IMR-90 (cell line): ENCODE measurements around the gene RASGRF1. TPM values are rescaled to one million over a fixed set of nuclear protein-coding genes. Genes with fewer than 3 reads are reported as not detected.

Experiments used
- ATAC-seq: fragments of 200-7000 bp; cut with Tn5 transposase; 2 replicates; pipeline ENCODE4 v1.9.1; 2020; ENCODE audit warnings: low read depth, mild to moderate bottlenecking, moderate library complexity
- BruUV-seq: library from RNA; stranded (reverse); fragments of 400-500 nt; replicated peaks from 2 replicates; lab custom pipeline; 2021; lab: Mats Ljungman, UMichigan
- CTCF ChIA-PET: fragments of 300-600 bp; formaldehyde crosslinking; extraction: SDS; loops from one replicate; lab custom pipeline; 2021; ENCODE audit warnings: antibody characterized with exemption; lab: Yijun Ruan, JAX
- POLR2A ChIA-PET: fragments of 300-600 bp; sonication (Branson Sonifier 250); formaldehyde crosslinking; loops from one replicate; lab custom pipeline; 2022; ENCODE audit warnings: antibody characterized with exemption; ENCODE audit not compliant: unreplicated experiment; lab: Charles Lee
- DNase-seq: peaks from one replicate; pipeline ENCODE4 v3.0.0; 2013
- H2AFZ ChIP-seq: replicated peaks from 2 replicates; pipeline ENCODE3; 2013; ENCODE audit warnings: low read length, mild to moderate bottlenecking; ENCODE audit not compliant: poor library complexity
- H2AK5ac ChIP-seq: 2 replicates; pipeline ENCODE4 v1.6.1; 2013; ENCODE audit warnings: low read depth, low read length, inconsistent platforms
- H2AK9ac ChIP-seq: replicated peaks from 2 replicates; pipeline ENCODE3; 2013; ENCODE audit warnings: mild to moderate bottlenecking, low read depth, low read length, moderate library complexity; ENCODE audit not compliant: poor library complexity
- H2BK120ac ChIP-seq: 2 replicates; pipeline ENCODE4 v1.6.1; 2013; ENCODE audit warnings: low read depth, low read length, inconsistent platforms
- H2BK15ac ChIP-seq: 3 replicates; pipeline ENCODE4 v1.6.1; 2013; ENCODE audit warnings: low read depth, low read length, inconsistent platforms
- H2BK20ac ChIP-seq: 2 replicates; pipeline ENCODE4 v1.6.1; 2013; ENCODE audit warnings: low read depth, mild to moderate bottlenecking, inconsistent platforms, low read length, moderate library complexity
- H2BK5ac ChIP-seq: 2 replicates; pipeline ENCODE4 v1.6.1; 2013; ENCODE audit warnings: mild to moderate bottlenecking, low read depth, low read length, inconsistent platforms; ENCODE audit not compliant: poor library complexity, severe bottlenecking
- H3K14ac ChIP-seq: replicated peaks from 2 replicates; pipeline ENCODE4 v1.6.1; 2013; ENCODE audit warnings: low read depth, low read length, inconsistent platforms
- H3K18ac ChIP-seq: 2 replicates; pipeline ENCODE4 v1.6.1; 2013; ENCODE audit warnings: low read depth, low read length, control low read depth
- H3K23ac ChIP-seq: 2 replicates; pipeline ENCODE4 v1.6.1; 2013; ENCODE audit warnings: low read depth, low read length, inconsistent platforms
- H3K27ac ChIP-seq: 2 replicates; pipeline ENCODE4 v1.5.1; 2013; ENCODE audit warnings: mild to moderate bottlenecking, control low read depth, low read length; ENCODE audit not compliant: insufficient read depth
- H3K27me3 ChIP-seq: 2 replicates; pipeline ENCODE4 v1.6.1; 2013; ENCODE audit warnings: low read length; ENCODE audit not compliant: control insufficient read depth, insufficient read depth
- H3K36me3 ChIP-seq: 2 replicates; pipeline ENCODE4 v1.6.1; 2013; ENCODE audit warnings: low read length, mixed read lengths; ENCODE audit not compliant: control insufficient read depth, insufficient read depth
- H3K4ac ChIP-seq: 2 replicates; pipeline ENCODE4 v1.6.1; 2013; ENCODE audit warnings: low read depth, low read length, inconsistent platforms
- H3K4me1 ChIP-seq: 2 replicates; pipeline ENCODE4 v1.6.1; 2013; ENCODE audit warnings: low read length, mixed read lengths; ENCODE audit not compliant: control insufficient read depth, insufficient read depth
- H3K4me2 ChIP-seq: 2 replicates; pipeline ENCODE4 v1.6.1; 2013; ENCODE audit warnings: low read depth, mild to moderate bottlenecking, control low read depth, low read length, moderate library complexity
- H3K4me3 ChIP-seq: 2 replicates; pipeline ENCODE4 v1.5.1; 2013; ENCODE audit warnings: low read depth, mild to moderate bottlenecking, control low read depth, low read length, moderate library complexity; ENCODE audit not compliant: insufficient read depth
- H3K56ac ChIP-seq: 2 replicates; pipeline ENCODE4 v1.6.1; 2013; ENCODE audit warnings: low read length, inconsistent platforms; ENCODE audit not compliant: insufficient read depth; ENCODE audit errors: extremely low read depth
- H3K79me1 ChIP-seq, 2 experiments: 2 replicates each; pipeline ENCODE4 v1.6.1; 2013; ENCODE audit warnings: low read length in 2 of 2, inconsistent platforms in 1 of 2, low read depth in 1 of 2
- H3K9ac ChIP-seq: 2 replicates; pipeline ENCODE4 v1.6.1; 2013; ENCODE audit warnings: low read depth, low read length, control low read depth
- H3K9me1 ChIP-seq: 2 replicates; pipeline ENCODE4 v1.6.1; 2013; ENCODE audit warnings: low read length, inconsistent platforms; ENCODE audit not compliant: insufficient read depth
- H3K9me3 ChIP-seq: 2 replicates; pipeline ENCODE4 v1.6.1; 2013; ENCODE audit warnings: low read length; ENCODE audit not compliant: control insufficient read depth, insufficient read depth
- H4K20me1 ChIP-seq: 2 replicates; pipeline ENCODE4 v1.6.1; 2013; ENCODE audit warnings: low read length, inconsistent platforms; ENCODE audit not compliant: insufficient read depth
- H4K5ac ChIP-seq: 2 replicates; pipeline ENCODE4 v1.6.1; 2013; ENCODE audit warnings: mild to moderate bottlenecking, low read depth, low read length, control low read depth
- H4K8ac ChIP-seq, 2 experiments: 2 replicates each; pipeline ENCODE4 v1.6.1; 2013; ENCODE audit warnings: low read depth in 2 of 2, low read length in 2 of 2, control low read depth in 1 of 2, inconsistent platforms in 1 of 2
- H4K91ac ChIP-seq: 2 replicates; pipeline ENCODE4 v1.6.1; 2013; ENCODE audit warnings: low read depth, low read length, inconsistent platforms; ENCODE audit not compliant: insufficient read depth
- BHLHE40 ChIP-seq: fragments of 150-350 bp; IDR thresholded peaks from 2 replicates; pipeline ENCODE4 v1.6.1; 2016; ENCODE audit warnings: mild to moderate bottlenecking, low read depth, low read length
- CTCF ChIP-seq: conservative IDR thresholded peaks from 2 replicates; pipeline ENCODE4 v1.5.1; 2012; ENCODE audit warnings: mild to moderate bottlenecking, low read depth, low read length, improper control_type of control experiment
- FOS ChIP-seq: fragments of 150-350 bp; IDR thresholded peaks from 2 replicates; pipeline ENCODE4 v1.6.1; 2016; ENCODE audit warnings: low read depth, low read length
- MAFK ChIP-seq: IDR thresholded peaks from 2 replicates; pipeline ENCODE4 v1.6.1; 2012; ENCODE audit warnings: low read depth, low read length, improper control_type of control experiment
- MAZ ChIP-seq: IDR thresholded peaks from 2 replicates; pipeline ENCODE4 v1.6.1; 2012; ENCODE audit warnings: low read depth, mild to moderate bottlenecking, low read length, improper control_type of control experiment, moderate library complexity, borderline replicate concordance
- MXI1 ChIP-seq: IDR thresholded peaks from 2 replicates; pipeline ENCODE4 v1.6.1; 2012; ENCODE audit warnings: low read depth, mild to moderate bottlenecking, low read length, moderate library complexity, borderline replicate concordance
- NFE2L2 ChIP-seq: fragments of 150-350 bp; IDR thresholded peaks from 2 replicates; pipeline ENCODE4 v1.6.1; 2016; ENCODE audit warnings: low read depth, mild to moderate bottlenecking, low read length
- POLR2A ChIP-seq: IDR thresholded peaks from 2 replicates; pipeline ENCODE4 v1.6.1; 2012; ENCODE audit warnings: mild to moderate bottlenecking, low read depth, low read length
- RAD21 ChIP-seq: IDR thresholded peaks from 2 replicates; pipeline ENCODE4 v1.6.1; 2012; ENCODE audit warnings: low read length, improper control_type of control experiment
- RCOR1 ChIP-seq: IDR thresholded peaks from 2 replicates; pipeline ENCODE4 v1.6.1; 2012; ENCODE audit warnings: mild to moderate bottlenecking, low read length, improper control_type of control experiment; ENCODE audit not compliant: insufficient replicate concordance
- RFX5 ChIP-seq: IDR thresholded peaks from 2 replicates; pipeline ENCODE4 v1.8.0; 2012; ENCODE audit warnings: low read depth, mild to moderate bottlenecking, low read length, moderate library complexity
- SMC3 ChIP-seq: fragments of 150-350 bp; IDR thresholded peaks from 2 replicates; pipeline ENCODE4 v1.6.1; 2016; ENCODE audit warnings: low read depth, mild to moderate bottlenecking, antibody characterized with exemption, low read length, moderate library complexity
- USF2 ChIP-seq: fragments of 150-350 bp; IDR thresholded peaks from 2 replicates; pipeline ENCODE4 v1.6.1; 2017; ENCODE audit warnings: mild to moderate bottlenecking, antibody characterized with exemption, low read length, low read depth
- WGBS, 2 experiments: methylation state at CpG; one replicate each; pipeline versions ENCODE4 v1.1.5 to v1.1.7; 2013; ENCODE audit warnings: missing lambda C conversion rate in 2 of 2; ENCODE audit not compliant: insufficient read length in 1 of 2; ENCODE audit errors: extremely low coverage in 2 of 2; 5-methylcytosine and 5-hydroxymethylcytosine counted together
- dilution Hi-C: fragments of 300-500 bp; cut with HindIII; formaldehyde crosslinking; loops from one replicate; pipeline ENCODE4 v1.14.3; 2018; ENCODE audit warnings: low sequenced_read_pairs; ENCODE audit not compliant: unreplicated experiment
- in situ Hi-C: fragments of 300-500 bp; cut with MboI; formaldehyde crosslinking; loops from 3 replicates; pipeline ENCODE4 v1.14.3; 2019; ENCODE audit warnings: low sequenced_read_pairs, inconsistent platforms, mixed read lengths
- intact Hi-C: fragments of 100-400 bp; cut with micrococcal nuclease; formaldehyde crosslinking; loops from 2 replicates; pipeline ENCODE4 v1.10.0; 2022
- polyA plus RNA-seq, 3 experiments: library from polyadenylated mRNA; depleted of rRNA; stranded (reverse); fragments of >200 nt; gene quantifications; 2 replicates each; pipeline ENCODE4 v1.2.3, GENCODE V29; 2012; ENCODE audit warnings: low replicate concordance in 1 of 3
- total RNA-seq: library from RNA; depleted of rRNA; stranded (reverse); fragments of >200 nt; gene quantifications from 2 replicates; pipeline ENCODE4 v1.2.3, GENCODE V29; 2012
- TF ChIP-seq, protein P1 (sequence below): fragments of 150-350 bp; IDR thresholded peaks from 2 replicates; pipeline ENCODE4 v1.6.1; 2016; ENCODE audit warnings: low read depth, mild to moderate bottlenecking, low read length, moderate library complexity, borderline replicate concordance

The RASGRF1 gene
- total and polyA plus RNA-seq, 2 of the 4 experiments (the other 2 are of a cell fraction): under 0.01 to 0.15 TPM

- no peak overlapping the region for H3K56ac ChIP-seq
- no peak overlapping the region for H3K18ac ChIP-seq
- no peak overlapping the region for H3K14ac ChIP-seq
- ChIA-PET POLR2A (no interaction called here), CTCF (no interaction called here)
- H2BK5ac ChIP-seq: no peak overlapping the region
- intact Hi-C loops: no loop called here
- H3K27me3 ChIP-seq: peaks cover 8% of the 10 kb centered on the region; the same call in 1 of the 2 replicates
- H3K9me3 ChIP-seq: peaks cover 2% of the 10 kb centered on the region; the same call in 1 of the 2 replicates
- no peak overlapping the region for H4K5ac ChIP-seq
- no peak overlapping the region for H3K23ac ChIP-seq
- H2BK120ac ChIP-seq: no peak overlapping the region
- no peaks in the 10 kb centered on the region for H3K4me1 ChIP-seq
- H4K20me1 ChIP-seq: no peaks in the 10 kb centered on the region
- H2AK9ac ChIP-seq: no peak overlapping the region
- H3K4me2 ChIP-seq: no peak overlapping the region
- TF ChIP-seq MAFK (no peak), SMC3 (no peak), MXI1 (no peak), POLR2A (no peak), RFX5 (no peak), FOS (no peak), CTCF (no peak), RAD21 (no peak), BHLHE40 (no peak), USF2 (no peak), RCOR1 (no peak), NFE2L2 (no peak), MAZ (no peak)
- TF ChIP-seq, protein P1, sequence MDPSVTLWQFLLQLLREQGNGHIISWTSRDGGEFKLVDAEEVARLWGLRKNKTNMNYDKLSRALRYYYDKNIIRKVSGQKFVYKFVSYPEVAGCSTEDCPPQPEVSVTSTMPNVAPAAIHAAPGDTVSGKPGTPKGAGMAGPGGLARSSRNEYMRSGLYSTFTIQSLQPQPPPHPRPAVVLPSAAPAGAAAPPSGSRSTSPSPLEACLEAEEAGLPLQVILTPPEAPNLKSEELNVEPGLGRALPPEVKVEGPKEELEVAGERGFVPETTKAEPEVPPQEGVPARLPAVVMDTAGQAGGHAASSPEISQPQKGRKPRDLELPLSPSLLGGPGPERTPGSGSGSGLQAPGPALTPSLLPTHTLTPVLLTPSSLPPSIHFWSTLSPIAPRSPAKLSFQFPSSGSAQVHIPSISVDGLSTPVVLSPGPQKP: no peak
- H2AK5ac ChIP-seq: no peak overlapping the region
- H2BK15ac ChIP-seq: no peak overlapping the region
- H3K79me1 ChIP-seq: no peaks in the 10 kb centered on the region
- no peak overlapping the region for H4K91ac ChIP-seq
- no TSS peak for BruUV-seq
- in situ Hi-C loops: no loop called here
- DNase-seq (no peak), ATAC-seq (no peak)
- H3K9ac ChIP-seq: no peak overlapping the region
- no peak overlapping the region for H3K4ac ChIP-seq
- H3K9me1 ChIP-seq: no peaks in the 10 kb centered on the region
- H3K4me3 ChIP-seq: no peak overlapping the region
- H3K27ac ChIP-seq: no peak overlapping the region
- no peak overlapping the region for H2BK20ac ChIP-seq
- H3K36me3 ChIP-seq: no peaks in the 10 kb centered on the region
- dilution Hi-C loops: no loop called here
- no peak overlapping the region for H2AFZ ChIP-seq
- no peak overlapping the region for H4K8ac ChIP-seq
- 72% methylated on average over 8 of the region's 9 CpGs; no CpG with 5 or more reads in 1 of the 2 experiments for WGBS, 2 experiments
These were observed 59.4 kb downstream of the RASGRF1 start for GRCh38 chr15:79031201-79031600.
